ENCODE data around the gene DIPK1B.
"Not testable (repeated sequence)": the region's sequence is repeated elsewhere in the genome, so short reads cannot be mapped to it uniquely, and the experiment has no call there.

DNA sequence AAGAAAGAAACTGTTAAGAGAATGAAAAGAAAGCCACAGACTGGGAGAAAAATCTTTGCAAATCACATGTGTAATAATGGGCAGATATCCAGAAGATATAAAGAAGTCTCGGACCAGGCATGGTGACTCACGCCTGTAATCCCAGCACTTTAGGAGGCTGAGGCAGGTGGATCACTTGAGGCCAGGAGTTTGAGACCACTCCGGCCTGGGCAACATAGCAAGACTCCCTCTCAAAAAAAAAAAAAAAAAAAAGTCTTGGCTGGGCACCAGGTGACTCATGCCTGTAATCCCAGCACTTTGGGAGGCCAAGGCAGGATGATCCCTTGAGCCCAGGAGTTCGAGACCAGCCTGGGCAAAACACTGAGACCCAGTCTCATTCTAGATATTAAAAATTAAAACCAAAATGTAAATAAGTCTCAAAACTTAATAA is 1.1 kb upstream of the DIPK1B start:
- TF ChIP-seq, protein P1, sequence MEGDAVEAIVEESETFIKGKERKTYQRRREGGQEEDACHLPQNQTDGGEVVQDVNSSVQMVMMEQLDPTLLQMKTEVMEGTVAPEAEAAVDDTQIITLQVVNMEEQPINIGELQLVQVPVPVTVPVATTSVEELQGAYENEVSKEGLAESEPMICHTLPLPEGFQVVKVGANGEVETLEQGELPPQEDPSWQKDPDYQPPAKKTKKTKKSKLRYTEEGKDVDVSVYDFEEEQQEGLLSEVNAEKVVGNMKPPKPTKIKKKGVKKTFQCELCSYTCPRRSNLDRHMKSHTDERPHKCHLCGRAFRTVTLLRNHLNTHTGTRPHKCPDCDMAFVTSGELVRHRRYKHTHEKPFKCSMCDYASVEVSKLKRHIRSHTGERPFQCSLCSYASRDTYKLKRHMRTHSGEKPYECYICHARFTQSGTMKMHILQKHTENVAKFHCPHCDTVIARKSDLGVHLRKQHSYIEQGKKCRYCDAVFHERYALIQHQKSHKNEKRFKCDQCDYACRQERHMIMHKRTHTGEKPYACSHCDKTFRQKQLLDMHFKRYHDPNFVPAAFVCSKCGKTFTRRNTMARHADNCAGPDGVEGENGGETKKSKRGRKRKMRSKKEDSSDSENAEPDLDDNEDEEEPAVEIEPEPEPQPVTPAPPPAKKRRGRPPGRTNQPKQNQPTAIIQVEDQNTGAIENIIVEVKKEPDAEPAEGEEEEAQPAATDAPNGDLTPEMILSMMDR (IDR thresholded peaks at IDR 0.05; ENCODE audit: insufficient read depth, low read depth, low read length), result not testable (repeated sequence)
- TF ChIP-seq EZH2 (IDR thresholded peaks at IDR 0.05; ENCODE audit: insufficient read depth, low read length), result not testable (repeated sequence)

Data from astrocyte (in vitro differentiated cells and primary cell).